ENCODE results near the gene SVOPL.

SVOPL gene

GRCh38 chr7:138603549-138604318, 97.4 kb downstream of the SVOPL start:
- DNase-seq, result no peak

- DNase-seq, result no peak
Measured at GRCh38 chr7:138602451-138602850, 98.7 kb downstream of the SVOPL start.

GRCh38 chr7:138595454-138595853, 105.7 kb downstream of the SVOPL start:
- no peak for DNase-seq

GRCh38 chr7:138590154-138590553, 111.0 kb downstream of the SVOPL start:
- DNase-seq, result no peak

GRCh38 chr7:138588986-138589385, 112.2 kb downstream of the SVOPL start:
- no peak for DNase-seq

GRCh38 chr7:138587485-138587884, 113.7 kb downstream of the SVOPL start:
- DNase-seq, result no peak

- DNase-seq, result no peak
Measured at GRCh38 chr7:138585283-138585993, 115.7 kb downstream of the SVOPL start.

GRCh38 chr7:138584696-138585095, 116.5 kb downstream of the SVOPL start:
- DNase-seq, result no peak

- no peak for DNase-seq
Measured at GRCh38 chr7:138584283-138584682, 116.9 kb downstream of the SVOPL start.

- DNase-seq, result no peak
Measured at GRCh38 chr7:138581065-138581464, 120.1 kb downstream of the SVOPL start.

GRCh38 chr7:138579671-138580070, 121.5 kb downstream of the SVOPL start:
- DNase-seq, result no peak

GRCh38 chr7:138579136-138579535, 122.0 kb downstream of the SVOPL start:
- DNase-seq, result no peak

GRCh38 chr7:138575897-138576428, 125.2 kb downstream of the SVOPL start:
- no peak for DNase-seq

- DNase-seq, result no peak
Measured at GRCh38 chr7:138573741-138574140, 127.4 kb downstream of the SVOPL start.

- no peak for DNase-seq
Measured at GRCh38 chr7:138570715-138571114, 130.4 kb downstream of the SVOPL start.

GRCh38 chr7:138569418-138569817, 131.7 kb downstream of the SVOPL start:
- DNase-seq, result no peak

GRCh38 chr7:138568655-138569054, 132.5 kb downstream of the SVOPL start:
- DNase-seq, result no peak

- DNase-seq, result no peak
Measured at GRCh38 chr7:138565451-138566114, 135.6 kb downstream of the SVOPL start.

- DNase-seq, result no peak
Measured at GRCh38 chr7:138565071-138565450, 136.1 kb downstream of the SVOPL start.

GRCh38 chr7:138564365-138564764, 136.8 kb downstream of the SVOPL start:
- no peak for DNase-seq

- DNase-seq, result no peak
Measured at GRCh38 chr7:138563808-138564207, 137.4 kb downstream of the SVOPL start.

- no peak for DNase-seq
Measured at GRCh38 chr7:138559448-138559847, 141.7 kb downstream of the SVOPL start.

- no peak for DNase-seq
Measured at GRCh38 chr7:138556771-138557484, 144.2 kb downstream of the SVOPL start.
